NK-92 (cell line): ENCODE data around the gene WIPF3.

Source experiments
- DNase-seq: peaks from one replicate; lab custom pipeline; 2025; ENCODE audit not compliant: unreplicated experiment; lab: John Stamatoyannopoulos, UW

Gene WIPF3, protein sequence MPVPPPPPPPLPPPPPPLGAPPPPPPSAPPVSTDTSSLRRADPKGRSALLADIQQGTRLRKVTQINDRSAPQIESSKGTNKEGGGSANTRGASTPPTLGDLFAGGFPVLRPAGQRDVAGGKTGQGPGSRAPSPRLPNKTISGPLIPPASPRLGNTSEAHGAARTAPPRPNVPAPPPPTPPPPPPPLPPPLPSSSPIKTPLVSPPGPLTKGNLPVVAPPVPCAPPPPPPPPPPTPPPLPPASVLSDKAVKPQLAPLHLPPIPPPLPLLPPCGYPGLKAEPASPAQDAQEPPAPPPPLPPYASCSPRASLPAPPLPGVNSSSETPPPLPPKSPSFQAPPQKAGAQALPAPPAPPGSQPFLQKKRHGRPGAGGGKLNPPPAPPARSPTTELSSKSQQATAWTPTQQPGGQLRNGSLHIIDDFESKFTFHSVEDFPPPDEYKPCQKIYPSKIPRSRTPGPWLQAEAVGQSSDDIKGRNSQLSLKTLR

GRCh38 chr7:29806208-29806994, at the start of gene WIPF3:
Gene WIPF3, plus strand, starts transcription at chr7:29806508. Its CDS starts 28,217 bp downstream, at chr7:29834725.
- no peak for DNase-seq

GRCh38 chr7:29763266-29763665, 43.0 kb upstream of the WIPF3 start:
- no peak for DNase-seq

DNA sequence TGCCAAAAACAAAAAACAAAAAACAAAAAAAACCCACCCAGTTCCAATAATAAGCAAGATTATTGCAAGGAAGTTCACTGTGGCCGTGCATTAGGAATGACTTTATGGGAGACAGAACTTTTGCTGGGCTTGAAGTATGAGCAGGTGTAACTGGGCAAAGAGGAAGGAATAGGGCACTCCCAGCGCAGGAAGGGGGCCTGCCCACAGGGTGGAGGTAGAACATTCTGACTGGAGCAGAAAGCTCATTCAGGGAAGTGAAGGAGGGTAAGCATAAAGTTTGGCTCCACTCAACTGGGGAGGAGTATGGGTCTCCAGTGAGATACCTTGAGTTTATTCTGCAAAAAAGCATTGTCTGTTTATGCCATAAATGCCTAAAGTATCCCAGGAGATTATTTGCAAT, 42.1 kb upstream of the WIPF3 start:
- DNase-seq, result no peak

- DNase-seq, result no peak
Observed at GRCh38 chr7:29765490-29765889, 40.8 kb upstream of the WIPF3 start.

- DNase-seq, result no peak
Observed at GRCh38 chr7:29770371-29770770, 35.9 kb upstream of the WIPF3 start.

GRCh38 chr7:29771081-29771816, 35.1 kb upstream of the WIPF3 start:
- DNase-seq, result no peak

DNA sequence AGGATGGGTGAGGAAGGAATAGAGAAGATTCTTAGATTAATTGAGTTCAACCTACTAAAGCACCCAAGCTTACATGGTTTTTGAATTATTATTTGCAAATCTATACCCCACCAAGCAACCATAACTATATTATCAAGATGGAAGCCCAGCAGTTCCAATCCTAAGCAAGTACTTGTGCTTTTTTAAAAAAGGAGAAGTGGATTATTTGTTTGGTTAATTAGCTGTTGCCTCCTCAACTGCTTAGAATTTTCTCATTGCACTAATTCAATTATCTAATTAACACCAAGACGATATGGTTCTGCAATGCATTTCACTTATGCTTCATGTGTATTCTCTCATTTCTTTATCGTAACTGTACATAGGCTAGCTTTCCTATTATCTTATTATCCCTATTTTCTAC, 27.3 kb upstream of the WIPF3 start:
- DNase-seq, result no peak

- no peak for DNase-seq
Observed at GRCh38 chr7:29780346-29780745, 26.0 kb upstream of the WIPF3 start.

DNA sequence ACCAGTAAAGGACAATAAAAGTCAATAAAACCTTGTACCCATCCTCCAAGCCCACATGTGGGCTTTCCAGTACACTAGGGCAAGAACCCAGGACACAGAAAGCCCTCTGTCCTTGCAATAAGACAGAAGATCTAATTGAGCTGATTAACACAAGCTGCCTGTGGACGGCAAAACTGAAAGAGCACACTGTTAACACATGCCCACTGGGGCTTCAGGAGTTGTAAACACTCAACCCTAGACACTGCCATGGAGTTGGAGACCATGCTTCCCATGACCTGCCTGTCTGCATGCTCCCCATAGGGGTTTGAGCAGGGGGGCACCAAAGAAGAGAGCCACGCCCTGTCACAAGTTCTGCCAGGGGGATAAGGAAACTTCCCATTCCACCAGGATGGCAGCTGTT, 22.6 kb upstream of the WIPF3 start:
- DNase-seq, result no peak

DNA sequence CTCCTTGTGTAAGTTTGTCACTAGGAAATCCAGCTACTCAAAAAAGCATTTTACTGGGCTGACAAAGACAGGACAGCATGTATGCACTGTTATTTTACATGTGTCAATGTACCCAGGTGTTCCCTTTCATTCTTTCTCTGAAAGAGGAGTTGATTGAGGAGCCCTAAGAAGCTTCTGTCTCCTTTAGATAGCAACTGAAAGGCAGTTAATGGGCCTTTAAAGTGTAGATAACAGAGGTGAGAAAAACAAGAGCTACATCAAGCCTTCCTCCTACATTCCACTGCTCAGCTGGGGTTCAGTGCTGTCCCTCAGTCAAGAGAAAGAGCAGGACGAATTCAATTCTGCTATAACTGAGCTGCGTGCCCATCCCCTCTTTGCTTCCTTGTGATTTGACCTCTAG, 12.8 kb upstream of the WIPF3 start:
- DNase-seq, result no peak

DNA sequence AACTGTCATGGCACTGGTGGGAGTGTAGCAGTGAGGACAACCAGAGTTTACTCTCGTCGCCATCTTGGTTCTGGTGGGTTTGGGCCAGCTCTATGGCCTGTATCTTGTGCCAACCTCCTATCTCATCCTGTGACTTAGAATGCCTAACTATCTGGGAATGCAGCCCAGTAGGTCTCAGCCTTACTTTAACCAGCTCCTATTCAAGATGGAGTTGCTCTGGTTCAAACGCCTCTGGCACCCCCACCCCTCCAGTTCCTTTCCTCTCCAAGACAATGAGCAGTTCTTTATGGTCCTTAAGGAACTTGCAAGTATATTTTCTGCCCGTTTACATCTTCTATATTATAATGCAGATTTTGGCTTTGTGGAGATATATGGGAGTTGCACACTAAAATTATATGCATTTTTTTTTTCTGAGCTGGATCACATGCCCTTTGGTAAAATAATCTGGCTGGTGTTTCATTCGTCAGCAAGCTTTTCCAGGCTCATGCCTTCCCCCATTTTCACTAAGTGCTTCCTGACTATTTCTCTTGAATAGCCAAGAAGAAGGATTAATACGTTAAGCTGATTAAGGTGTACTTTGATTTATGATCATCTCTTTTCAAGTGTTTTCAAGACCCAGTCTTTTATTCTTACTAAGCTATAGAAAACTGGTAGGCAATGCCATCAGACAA, 11.2 kb upstream of the WIPF3 start:
- no peak for DNase-seq

- DNase-seq, result no peak
Observed at GRCh38 chr7:29795696-29796580, 10.4 kb upstream of the WIPF3 start.

DNA sequence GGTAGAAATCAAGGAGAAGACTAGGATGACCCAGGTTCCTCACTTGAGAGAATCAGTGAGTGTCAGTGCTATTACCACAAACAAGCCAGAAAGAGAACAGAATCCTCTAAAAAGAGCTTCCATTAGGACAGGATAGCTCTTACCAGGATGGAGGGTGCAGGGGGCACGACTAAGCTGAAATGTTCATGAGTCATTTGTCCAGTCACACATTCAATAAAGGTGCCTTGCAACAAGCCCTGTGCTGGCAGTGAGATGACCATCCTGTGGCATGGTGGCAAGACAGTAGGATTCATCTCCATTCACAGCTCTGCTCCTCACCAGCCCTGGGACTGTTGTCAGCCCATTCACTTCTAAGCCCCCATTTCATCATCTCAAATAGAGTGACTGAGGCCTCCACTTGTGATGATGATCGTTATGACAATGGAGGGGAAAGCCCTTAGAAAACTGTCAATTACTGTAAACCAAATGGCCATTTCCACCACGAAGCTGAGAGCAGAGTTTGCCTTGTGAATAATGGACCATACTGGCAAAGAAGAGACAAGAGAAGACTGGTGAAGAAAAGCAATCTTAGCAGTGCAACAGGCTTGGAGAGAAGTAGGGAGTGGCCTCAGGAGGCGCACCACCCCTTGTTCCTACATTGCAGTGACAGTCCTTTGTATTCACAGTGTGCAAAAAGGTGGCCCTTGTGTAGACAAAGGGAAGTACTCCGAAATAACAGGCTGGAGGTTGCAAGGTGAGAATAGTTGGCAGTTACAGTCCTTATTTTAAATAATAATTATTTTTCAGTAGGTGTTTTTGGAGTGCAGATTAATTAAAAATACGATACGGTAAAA, 9.0 kb upstream of the WIPF3 start:
- DNase-seq, result no peak

DNA sequence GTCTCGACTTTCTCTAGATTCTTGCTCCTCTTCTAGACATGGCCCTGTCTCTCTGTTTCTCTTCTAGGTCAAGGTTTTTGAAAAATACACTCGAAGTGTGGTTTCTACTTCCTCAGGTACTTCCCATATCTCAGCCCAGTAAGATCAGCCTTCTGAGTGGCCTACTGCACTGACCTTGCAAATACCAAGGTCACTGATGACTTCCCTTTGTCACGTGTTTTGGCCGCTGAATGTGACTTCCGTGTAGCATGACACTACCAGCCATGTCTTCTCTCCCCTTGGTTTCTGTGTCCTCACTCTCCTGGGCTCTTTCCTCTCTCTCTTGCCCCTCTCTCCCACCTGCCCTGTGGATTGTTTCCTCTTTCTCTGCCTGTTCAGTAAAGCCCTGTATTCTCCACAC, 7.9 kb upstream of the WIPF3 start:
- DNase-seq, result no peak

DNA sequence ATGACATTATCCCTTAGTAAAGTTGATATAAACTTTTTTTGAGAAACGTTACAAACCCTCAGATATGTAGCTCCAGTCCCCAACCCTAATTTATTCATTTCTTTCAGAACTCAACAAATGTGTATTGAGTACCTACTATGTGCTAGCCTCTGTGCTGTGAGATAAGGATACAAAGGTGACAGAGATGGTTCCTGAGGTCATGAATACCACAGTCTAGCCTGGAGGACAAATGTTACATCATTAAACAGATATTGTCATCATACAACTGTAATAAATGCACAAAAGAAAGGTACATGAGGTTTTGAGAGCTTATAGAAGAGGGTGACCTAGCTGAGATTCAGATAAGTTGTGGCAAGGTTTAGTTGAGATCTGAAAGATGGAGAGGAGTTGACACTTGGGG, 4.4 kb upstream of the WIPF3 start:
- DNase-seq, result no peak

DNA sequence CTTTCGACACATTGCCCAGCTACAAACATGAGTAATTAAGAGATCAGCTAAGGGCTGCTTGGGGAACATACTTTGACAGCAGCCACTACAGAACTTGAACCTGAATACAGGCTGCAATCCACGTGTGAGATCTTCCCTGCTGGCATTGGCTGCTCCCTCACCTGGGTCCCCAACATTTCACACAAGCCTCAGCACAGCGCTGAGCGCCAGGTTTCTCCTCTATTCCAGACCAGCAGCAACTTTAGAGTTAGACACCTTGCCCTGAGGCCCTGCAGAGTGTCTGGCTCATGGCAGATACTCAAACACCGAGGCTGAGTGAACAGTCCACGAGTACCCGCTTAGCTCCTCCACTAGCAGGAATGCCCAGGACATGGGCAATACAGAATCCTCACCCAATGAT, 1.3 kb upstream of the WIPF3 start:
- no peak for DNase-seq

DNA sequence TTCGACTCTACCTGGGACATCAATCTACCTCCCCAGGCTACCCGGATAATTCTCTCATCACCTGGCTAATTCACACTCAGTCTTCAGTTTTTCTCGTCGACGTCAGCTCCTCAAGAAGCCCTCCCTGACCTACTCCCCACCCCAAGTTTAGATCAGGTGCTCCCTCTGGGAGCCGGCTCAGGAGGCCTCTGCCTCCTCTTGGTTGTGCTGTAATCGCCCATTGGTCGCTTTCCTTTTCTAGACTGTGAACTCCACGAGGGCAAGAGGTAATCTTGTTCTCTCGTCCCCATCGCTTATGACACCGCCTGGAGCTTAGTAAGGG, 461 bp upstream of the WIPF3 start:
- no peak for DNase-seq

DNA sequence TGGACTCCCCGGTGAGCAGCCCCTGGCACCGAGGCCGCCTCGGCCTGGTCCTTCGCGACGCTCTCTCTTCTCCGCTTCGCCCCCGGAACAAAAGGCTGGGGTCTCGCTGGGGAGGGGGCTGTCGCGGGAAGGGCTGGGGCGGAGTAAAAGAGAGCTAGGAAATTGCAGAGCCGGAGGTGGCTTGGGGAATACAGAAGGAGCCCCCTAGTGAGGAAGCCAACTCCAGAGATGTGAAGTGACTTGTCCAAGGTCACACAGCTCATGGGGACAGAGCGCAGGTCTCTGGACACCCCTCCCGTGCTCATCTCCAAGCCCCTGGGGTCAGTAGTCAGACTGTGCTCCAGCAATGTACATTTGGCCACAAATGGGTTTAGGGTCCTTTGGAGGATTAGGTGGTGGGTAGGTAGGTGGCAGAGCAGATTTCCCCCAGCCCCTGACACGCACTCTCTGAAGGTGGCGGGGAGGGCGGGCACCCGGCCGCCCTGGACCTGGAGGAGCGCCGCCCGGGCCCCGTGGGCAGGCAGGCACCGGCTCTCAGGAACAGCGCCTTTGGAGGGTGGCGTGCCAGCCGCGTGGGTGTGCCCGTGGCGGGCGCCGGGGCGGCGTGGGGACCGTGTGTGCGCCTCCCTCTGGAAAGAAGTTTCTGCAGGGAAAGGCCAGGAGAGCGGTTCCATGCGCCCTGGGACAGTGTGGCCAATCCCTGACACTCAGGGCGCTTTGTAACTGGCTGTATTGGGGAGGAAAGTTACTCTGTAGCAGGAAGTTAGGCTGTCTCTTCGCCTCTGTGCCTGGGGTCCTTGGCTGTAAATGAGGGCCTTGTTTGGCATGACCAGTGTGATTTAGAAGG, 910 bp downstream of the WIPF3 start:
- DNase-seq, result no peak
